Cardiac muscle cell (in vitro differentiated cells and primary cell): ENCODE data around the gene LCE3D. TPM values are rescaled to one million over a fixed set of nuclear protein-coding genes. Genes with fewer than 3 reads are reported as not detected.

Experiments
- DNase-seq, 2 donors: peaks; one replicate each; pipeline versions ENCODE4 v3.0.0 to v3.0.0-alpha.2; 2010 to 2017; ENCODE audit warnings: low read depth in 1 of 2, low spot score in 1 of 2
- H3K27ac ChIP-seq: fragments of 200-600 bp; sonication (generic); 2 replicates; pipeline ENCODE4 v1.5.1; 2016
- H3K27me3 ChIP-seq: fragments of 200-600 bp; sonication (generic); 2 replicates; pipeline ENCODE4 v1.6.0; 2016; ENCODE audit warnings: control low read depth
- H3K36me3 ChIP-seq: fragments of 200-600 bp; sonication (generic); 2 replicates; pipeline ENCODE4 v1.5.1; 2016; ENCODE audit warnings: control low read depth
- H3K4me1 ChIP-seq: fragments of 200-600 bp; sonication (generic); 2 replicates; pipeline ENCODE4 v1.8.1; 2017; ENCODE audit warnings: low read depth, mild to moderate bottlenecking, mixed run types
- H3K4me3 ChIP-seq: fragments of 200-600 bp; sonication (generic); 2 replicates; pipeline ENCODE4 v1.5.1; 2016; ENCODE audit warnings: mild to moderate bottlenecking
- H3K9me3 ChIP-seq: fragments of 200-600 bp; sonication (generic); 2 replicates; pipeline ENCODE4 v1.5.1; 2017; ENCODE audit warnings: low read depth, mild to moderate bottlenecking, control low read depth
- CTCF ChIP-seq: IDR thresholded peaks from 2 replicates; pipeline ENCODE4 v1.5.1; 2012; ENCODE audit warnings: low read depth, mild to moderate bottlenecking, low read length
- polyA plus RNA-seq: library from polyadenylated mRNA; unstranded; fragments of >200 nt; fragmentation: Nextera tagmentation; extraction: Ambion mirVana; gene quantifications from 2 replicates; pipeline ENCODE4 v1.2.1, GENCODE V29; 2016
- total RNA-seq: library from RNA; depleted of rRNA; stranded (reverse); fragments of >200 nt; gene quantifications from 2 replicates; pipeline ENCODE4 v1.2.3, GENCODE V29; 2016

Gene LCE3D
- total RNA-seq (not detected in 2 replicates), polyA plus RNA-seq (not detected in 2 replicates)

DNA sequence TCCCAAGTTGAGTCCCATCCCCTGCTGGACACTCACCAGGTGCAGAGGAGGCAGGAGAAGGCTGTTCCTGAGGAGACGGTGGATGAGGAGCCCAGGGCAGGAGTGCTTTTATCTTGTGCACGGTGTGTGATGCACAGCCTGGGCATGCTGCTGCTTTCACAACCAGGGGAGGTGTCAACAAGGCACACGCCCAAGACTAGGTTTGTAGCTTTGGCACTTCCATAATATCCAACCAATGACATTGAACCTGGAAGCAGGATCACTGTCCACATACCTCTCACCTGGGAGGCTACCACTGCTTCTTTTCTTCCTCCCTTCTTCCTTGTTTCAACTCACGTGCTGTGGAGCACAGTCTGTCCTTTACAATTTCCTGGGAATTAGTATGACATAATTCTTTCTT is at the start of gene LCE3D:
LCE3D (minus strand) TSS at position 84 of the 400 bp plus-strand sequence. CDS start 580 bp downstream, outside the sequence.
- DNase-seq = no peak
- no peaks in the 10 kb centered on the region for H3K27me3 ChIP-seq
- no peak for TF ChIP-seq CTCF
- no peak within 1 kb of the TSS for H3K27ac ChIP-seq
- no peaks in the 10 kb centered on the region for H3K4me1 ChIP-seq
- no peaks in the 10 kb centered on the region for H3K36me3 ChIP-seq
- H3K4me3 ChIP-seq = no peak within 1 kb of the TSS
- H3K9me3 ChIP-seq = no peaks in the 10 kb centered on the region

- no peaks in the 10 kb centered on the region for H3K27me3 ChIP-seq
- H3K27ac ChIP-seq = no peak overlapping the region
- TF ChIP-seq CTCF = no peak
- no peak for DNase-seq
- H3K4me1 ChIP-seq = no peaks in the 10 kb centered on the region
- no peaks in the 10 kb centered on the region for H3K36me3 ChIP-seq
- H3K4me3 ChIP-seq = no peak overlapping the region
- H3K9me3 ChIP-seq = no peaks in the 10 kb centered on the region
These were observed 46.4 kb upstream of the LCE3D start for GRCh38 chr1:152626744-152627143.

DNA sequence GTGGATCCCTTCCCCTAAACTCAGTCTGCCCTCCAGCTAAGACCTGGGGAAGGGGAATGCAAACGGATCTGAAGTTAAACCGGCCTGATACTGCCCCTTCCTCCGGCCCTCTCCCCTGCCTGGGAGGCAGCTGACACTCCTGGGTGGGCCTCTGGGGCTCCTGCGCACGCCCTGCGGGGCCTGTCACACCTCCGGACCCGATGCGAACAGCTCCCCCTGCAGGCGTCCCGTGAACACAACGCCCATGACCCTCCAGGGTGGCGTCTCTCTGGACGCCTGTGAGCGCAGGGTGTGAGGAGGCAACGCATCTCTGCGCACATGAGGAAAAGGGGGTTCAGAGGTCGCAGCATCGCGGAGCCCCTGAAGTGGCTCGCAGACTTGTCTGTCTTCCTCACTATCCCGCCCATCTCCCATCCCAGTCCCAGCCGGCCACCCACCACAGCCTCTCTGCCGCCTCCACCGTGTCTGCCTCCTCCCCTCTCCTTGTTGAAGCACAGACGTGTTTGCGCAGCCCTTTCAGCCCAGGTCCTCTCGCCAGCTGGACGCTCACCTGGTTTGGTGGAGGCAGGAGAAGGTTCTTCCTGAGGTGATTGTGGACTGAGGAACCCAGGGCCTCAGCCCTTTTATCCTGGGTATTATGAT is 43.0 kb upstream of the LCE3D start:
- no peak for TF ChIP-seq CTCF
- no peak for DNase-seq
- Histone ChIP-seq H3K27ac (no peak overlapping the region), H3K4me3 (no peak overlapping the region), H3K4me1 (no peaks in the 10 kb centered on the region), H3K9me3 (no peaks in the 10 kb centered on the region), H3K27me3 (no peaks in the 10 kb centered on the region), H3K36me3 (no peaks in the 10 kb centered on the region)

DNA sequence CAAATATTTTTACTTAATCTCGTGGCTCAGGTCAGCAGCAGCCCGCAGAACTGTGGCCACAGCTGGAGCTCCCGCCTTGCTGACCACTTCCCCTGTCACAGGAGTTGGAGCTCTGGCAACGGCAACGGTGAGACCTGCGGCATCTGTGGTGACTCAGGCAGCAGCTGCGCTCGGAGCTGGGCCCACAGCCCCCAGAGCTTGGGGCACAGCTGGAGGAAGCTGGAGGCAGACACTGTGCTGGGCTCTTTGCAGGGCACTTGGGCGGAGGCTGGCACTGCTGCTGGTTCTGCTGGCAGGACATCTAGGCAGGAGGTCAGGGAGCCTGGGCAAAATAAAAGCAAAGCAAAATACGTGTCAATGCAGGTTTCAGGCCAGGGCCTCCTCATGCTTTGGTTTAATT is 42.5 kb upstream of the LCE3D start, which contains the start of gene LCE3A:
LCE3A (minus strand) TSS at position 301 of the 400 bp plus-strand sequence; CDS start at position 301, 0 bp downstream.
- no peak for DNase-seq
- Histone ChIP-seq H3K36me3 (no peaks in the 10 kb centered on the region), H3K9me3 (peaks cover 2% of the 10 kb centered on the region), H3K4me3 (no peak within 1 kb of the TSS), H3K27ac (no peak within 1 kb of the TSS), H3K27me3 (no peaks in the 10 kb centered on the region), H3K4me1 (no peaks in the 10 kb centered on the region)
- no peak for TF ChIP-seq CTCF

DNA sequence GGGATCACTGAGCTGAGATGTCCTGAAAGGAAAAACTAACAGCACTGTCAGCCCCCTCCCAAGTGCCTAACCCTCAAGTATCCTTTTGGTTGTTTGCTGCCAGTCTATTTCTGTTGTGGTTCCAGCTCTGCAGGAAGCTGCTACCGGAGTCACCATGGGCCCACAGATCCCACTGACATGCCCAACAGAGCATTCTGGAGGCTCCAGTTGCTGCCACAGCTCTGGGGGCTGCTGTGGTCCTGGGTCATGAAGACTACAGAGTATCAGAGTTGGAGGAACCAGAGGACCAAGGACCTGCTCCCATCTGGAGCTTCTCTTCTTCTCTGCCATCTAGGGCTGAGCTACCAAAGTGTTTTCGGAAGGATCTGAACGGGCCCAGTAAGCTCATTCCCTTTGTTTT is 41.7 kb upstream of the LCE3D start:
- TF ChIP-seq CTCF = no peak

More for the DNA sequence above, 41.7 kb upstream of the LCE3D start:
- Histone ChIP-seq H3K36me3 (no peaks in the 10 kb centered on the region), H3K27ac (no peak overlapping the region), H3K9me3 (peaks cover 4% of the 10 kb centered on the region), H3K4me1 (no peaks in the 10 kb centered on the region), H3K4me3 (no peak overlapping the region), H3K27me3 (no peaks in the 10 kb centered on the region)
- DNase-seq = no peak
